Transverse colon (tissue), 4 donors: ENCODE data around the gene RPL9. TPM values are rescaled to one million over a fixed set of nuclear protein-coding genes. Genes with fewer than 3 reads are reported as not detected.
"Not testable (repeated sequence)": the region's sequence is repeated elsewhere in the genome, so short reads cannot be mapped to it uniquely, and the experiment has no call there.

ENCODE experiments used
- DNase-seq: peaks from one replicate; pipeline ENCODE4 v3.0.0-alpha.2; 2019
- H3K27ac ChIP-seq, 4 donors: fragments of 200-600 bp; sonication (generic); 2 replicates each; pipeline ENCODE4 v1.5.1; 2016 to 2018; ENCODE audit warnings: inconsistent platforms in 4 of 4
- H3K27me3 ChIP-seq: fragments of 200-600 bp; sonication (generic); 2 replicates; pipeline ENCODE4 v1.5.1; 2017; ENCODE audit warnings: inconsistent platforms
- H3K36me3 ChIP-seq, 4 donors: fragments of 200-600 bp; sonication (generic); 2 replicates each; pipeline ENCODE4 v1.5.1; 2017 to 2019; ENCODE audit warnings: inconsistent platforms in 4 of 4
- H3K4me1 ChIP-seq, 4 donors: fragments of 200-600 bp; sonication (generic); 2 replicates each; pipeline ENCODE4 v1.5.1; 2017 to 2020; ENCODE audit warnings: inconsistent platforms in 4 of 4
- H3K4me3 ChIP-seq, 4 donors: fragments of 200-600 bp; sonication (generic); 1 replicate in 1 of 4; 2 replicates in 3 of 4; pipeline versions ENCODE4 v1.5.1 to v1.6.1; 2017 to 2019; ENCODE audit warnings: inconsistent platforms in 4 of 4
- H3K9me3 ChIP-seq, 2 donors: fragments of 200-600 bp; sonication (generic); 2 replicates each; pipeline ENCODE4 v1.5.1; 2017 to 2019; ENCODE audit warnings: inconsistent platforms in 2 of 2
- CTCF ChIP-seq, 5 experiments: fragments of 200-600 bp in 3 of 5; fragments of 450-650 bp in 2 of 5; sonication (generic) in 3 of 5; IDR thresholded peaks; 1 replicate in 2 of 5; 2 replicates in 3 of 5; pipeline ENCODE4 v1.5.1; 2016 to 2017; ENCODE audit warnings: antibody characterized with exemption in 5 of 5, inconsistent platforms in 3 of 5, mild to moderate bottlenecking in 2 of 5, moderate library complexity in 1 of 5
- EP300 ChIP-seq: sonication (generic); formaldehyde crosslinking; IDR thresholded peaks from one replicate; pipeline ENCODE4 v1.6.1; 2017; ENCODE audit warnings: antibody characterized with exemption, low read depth
- POLR2A ChIP-seq: fragments of 450-650 bp; IDR thresholded peaks from one replicate; pipeline ENCODE4 v1.6.1; 2016; ENCODE audit warnings: antibody characterized with exemption, mild to moderate bottlenecking, moderate library complexity
- POLR2AphosphoS5 ChIP-seq, 3 donors: sonication (generic); formaldehyde crosslinking; IDR thresholded peaks; one replicate each; pipeline ENCODE4 v1.6.1; 2016; ENCODE audit warnings: antibody characterized with exemption in 3 of 3
- WGBS, 2 donors: methylation state at CpG; one replicate each; pipeline ENCODE4 v1.1.5; 2018; ENCODE audit warnings: low coverage in 1 of 2; 5-methylcytosine and 5-hydroxymethylcytosine counted together
- in situ Hi-C, 4 donors: fragments of 200-750 bp; cut with MboI; loops; one replicate each; pipeline versions ENCODE4 v1.15.0 to v1.15.1; 2017; ENCODE audit warnings: low sequenced_read_pairs in 3 of 4, low pct_ligation_motif_present in 1 of 4, low pct_unique_long_range_greater_than_20kb in 1 of 4
- intact Hi-C: fragments of 100-400 bp; cut with DNase I; formaldehyde crosslinking; loops from one replicate; pipeline ENCODE4 v1.15.1; 2023; ENCODE audit warnings: low total_unique reads
- total RNA-seq, 4 donors: library from RNA; depleted of rRNA; stranded (reverse); fragments of >200 nt; gene quantifications; one replicate each; pipeline ENCODE4 v1.1.0, GENCODE V29; 2016

RPL9 gene
- total RNA-seq: 1,000 to 10,000 TPM in 2 of 4 donors, 100 to 1,000 TPM in 2; 408 to 2,811 (median 1,755) TPM

- intact Hi-C loops (no loop called here), in situ Hi-C loops (no loop called here)
- WGBS, 2 donors: 0% methylated on average over 3 to 46 of the region's 55 CpGs
- peak within 1 kb of the TSS; percentile 62 to 84 (median 70) for H3K4me3 ChIP-seq
- peak; percentile 98 for TF ChIP-seq POLR2A
- peak; percentile 99 for TF ChIP-seq POLR2AphosphoS5 (IDR thresholded peaks at IDR 0.05)
- TF ChIP-seq EP300: no peak
- TF ChIP-seq CTCF (IDR thresholded peaks at IDR 0.05): peak in 1 of 5 experiments; percentile 25
- no peaks in the 10 kb centered on the region for H3K27me3 ChIP-seq
- H3K27ac ChIP-seq: peak within 1 kb of the TSS; percentile 94 to 98 (median 96)
- peaks cover 0 to 31% (median 21%) of the 10 kb centered on the region in 4 donors for H3K4me1 ChIP-seq
- no peaks in the 10 kb centered on the region for H3K9me3 ChIP-seq
- DNase-seq: peak; percentile 97
- peaks cover 0 to 53% (median 23%) of the 10 kb centered on the region in 4 donors for H3K36me3 ChIP-seq
Measured at GRCh38 chr4:39458505-39459300, at the start of gene RPL9, which contains the start of gene LIAS. TSS of gene RPL9 (minus strand) at chr4:39458922. CDS start at chr4:39458439, 483 bp downstream. TSS of gene LIAS (plus strand) at chr4:39459056. CDS start at chr4:39459118, 62 bp downstream.

- no peaks in the 10 kb centered on the region for H3K27me3 ChIP-seq
- peaks cover 0 to 20% (median 0%) of the 10 kb centered on the region in 4 donors for H3K4me1 ChIP-seq
- TF ChIP-seq POLR2A: no peak
- no peak for TF ChIP-seq CTCF (IDR thresholded peaks at IDR 0.05)
- no peak for TF ChIP-seq EP300
- TF ChIP-seq POLR2AphosphoS5 (IDR thresholded peaks at IDR 0.05): peak in 2 of 3 donors; percentile 31 to 55
- WGBS, 2 donors: 50 to 63% methylated on average over 1 of the region's 1 CpG
- in situ Hi-C loops (no loop called here), intact Hi-C loops (no loop called here)
- no peak overlapping the region for H3K4me3 ChIP-seq
- no peaks in the 10 kb centered on the region for H3K9me3 ChIP-seq
- H3K27ac ChIP-seq: peak overlapping the region; percentile 64 to 82 (median 76)
- no peak for DNase-seq
- H3K36me3 ChIP-seq: peaks cover 0 to 90% (median 45%) of the 10 kb centered on the region in 4 donors
Measured at GRCh38 chr4:39505581-39505980, 46.9 kb upstream of the RPL9 start.

- peaks cover 0 to 20% (median 0%) of the 10 kb centered on the region in 4 donors for H3K4me1 ChIP-seq
- H3K9me3 ChIP-seq: no peaks in the 10 kb centered on the region
- in situ Hi-C loops: no loop called here
- H3K36me3 ChIP-seq: peaks cover 0 to 83% (median 41%) of the 10 kb centered on the region in 4 donors
- no peaks in the 10 kb centered on the region for H3K27me3 ChIP-seq
- no peak for DNase-seq
- intact Hi-C loops: no loop called here
- WGBS, 2 donors: 94 to 98% methylated on average over 2 of the region's 2 CpGs
- TF ChIP-seq POLR2A (no peak), EP300 (no peak), POLR2AphosphoS5 (IDR thresholded peaks at IDR 0.05) (no peak), CTCF (IDR thresholded peaks at IDR 0.05) (no peak)
- H3K27ac ChIP-seq: no peak overlapping the region
- H3K4me3 ChIP-seq: no peak overlapping the region
Measured at GRCh38 chr4:39504538-39504937, 45.8 kb upstream of the RPL9 start.

GRCh38 chr4:39502664-39503035 is 43.9 kb upstream of the RPL9 start:
- peaks cover 0 to 76% (median 38%) of the 10 kb centered on the region in 4 donors for H3K36me3 ChIP-seq
- H3K27me3 ChIP-seq: not testable (repeated sequence)
- 90 to 100% methylated on average over 1 to 4 of the region's 4 CpGs for WGBS, 2 donors

More at GRCh38 chr4:39502664-39503035, 43.9 kb upstream of the RPL9 start:
- H3K27ac ChIP-seq, H3K9me3 ChIP-seq, intact Hi-C loops, H3K4me3 ChIP-seq, DNase-seq, in situ Hi-C loops: not testable (repeated sequence)
- H3K4me1 ChIP-seq: peaks cover 0 to 20% (median 0%) of the 10 kb centered on the region in 4 donors
